HG03139 (cell line): ENCODE results near the gene ARHGAP44.
"Not testable (repeated sequence)": the region's sequence is repeated elsewhere in the genome, so short reads cannot be mapped to it uniquely, and the experiment has no call there.

Source experiments
- ATAC-seq: cut with Tn5 transposase; IDR thresholded peaks from one replicate; pipeline ENCODE4 v1.9.1; 2021; ENCODE audit not compliant: unreplicated experiment

Gene ARHGAP44

GRCh38 chr17:12959441-12959840 is 170.1 kb downstream of the ARHGAP44 start:
- ATAC-seq, result no peak

GRCh38 chr17:12961655-12962054 is 172.4 kb downstream of the ARHGAP44 start:
- ATAC-seq, result no peak

GRCh38 chr17:12963505-12963904 is 174.2 kb downstream of the ARHGAP44 start:
- ATAC-seq, result no peak

GRCh38 chr17:12964162-12964561 is 174.9 kb downstream of the ARHGAP44 start:
- no peak for ATAC-seq

- ATAC-seq, result no peak
Measured at GRCh38 chr17:12964840-12965239, 175.5 kb downstream of the ARHGAP44 start.

- ATAC-seq, result no peak
Measured at GRCh38 chr17:12965988-12966387, 176.7 kb downstream of the ARHGAP44 start.

- no peak for ATAC-seq
Measured at GRCh38 chr17:12966413-12966812, 177.1 kb downstream of the ARHGAP44 start.

- no peak for ATAC-seq
Measured at GRCh38 chr17:12967962-12968361, 178.7 kb downstream of the ARHGAP44 start.

- no peak for ATAC-seq
Measured at GRCh38 chr17:12973496-12974004, 184.3 kb downstream of the ARHGAP44 start.

GRCh38 chr17:12974005-12974531 is 184.8 kb downstream of the ARHGAP44 start:
- no peak for ATAC-seq

GRCh38 chr17:12977008-12977751 is 187.9 kb downstream of the ARHGAP44 start:
- no peak for ATAC-seq

- not testable (repeated sequence) for ATAC-seq
Measured at GRCh38 chr17:12978787-12979186, 189.5 kb downstream of the ARHGAP44 start.

- no peak for ATAC-seq
Measured at GRCh38 chr17:12979246-12979645, 189.9 kb downstream of the ARHGAP44 start.

GRCh38 chr17:12979826-12980500 is 190.7 kb downstream of the ARHGAP44 start:
- ATAC-seq, result no peak

GRCh38 chr17:12982224-12982623 is 192.9 kb downstream of the ARHGAP44 start:
- no peak for ATAC-seq

- no peak for ATAC-seq
Measured at GRCh38 chr17:12983991-12984884, 194.9 kb downstream of the ARHGAP44 start.

GRCh38 chr17:12985431-12986293 is 196.4 kb downstream of the ARHGAP44 start:
- ATAC-seq, result no peak

- no peak for ATAC-seq
Measured at GRCh38 chr17:12987120-12987519, 197.8 kb downstream of the ARHGAP44 start.

- ATAC-seq, result no peak
Measured at GRCh38 chr17:12990041-12990808, 200.9 kb downstream of the ARHGAP44 start.
